GM08714 (cell line): ENCODE data around the gene IL17RB.

Experiments used
- H3K4me3 ChIP-seq: fragments of 200-500 bp; sonication (Bioruptor generic); 2 replicates; pipeline ENCODE4 v1.5.1; 2014; ENCODE audit warnings: mild to moderate bottlenecking, low read length, inconsistent platforms
- ZNF274 ChIP-seq: IDR thresholded peaks from 2 replicates; pipeline ENCODE4 v1.6.1; 2012; ENCODE audit warnings: mild to moderate bottlenecking, low read depth, low read length

The IL17RB gene

GRCh38 chr3:53884623-53885022, 38.3 kb downstream of the IL17RB start:
- TF ChIP-seq ZNF274: no peak
- H3K4me3 ChIP-seq: no peak overlapping the region

DNA sequence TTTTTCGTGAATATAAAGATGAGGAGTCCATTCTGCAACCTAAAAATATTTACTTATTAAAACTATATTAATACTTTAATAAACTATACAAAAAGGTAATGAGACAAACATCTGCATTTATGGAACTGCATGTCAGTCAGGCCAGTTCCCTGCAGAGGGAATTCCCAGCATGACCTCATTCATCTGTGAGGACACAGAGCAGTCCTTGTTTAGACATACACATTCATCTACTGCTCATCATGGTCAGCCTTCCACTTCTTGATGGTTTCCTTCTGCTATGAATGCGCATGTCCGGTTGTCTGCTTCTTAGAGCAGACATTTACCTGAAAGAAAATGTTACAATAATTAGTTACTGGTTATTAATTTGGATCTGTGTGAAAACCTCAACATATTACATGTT, 38.9 kb downstream of the IL17RB start:
- no peak overlapping the region for H3K4me3 ChIP-seq
- TF ChIP-seq ZNF274: no peak

DNA sequence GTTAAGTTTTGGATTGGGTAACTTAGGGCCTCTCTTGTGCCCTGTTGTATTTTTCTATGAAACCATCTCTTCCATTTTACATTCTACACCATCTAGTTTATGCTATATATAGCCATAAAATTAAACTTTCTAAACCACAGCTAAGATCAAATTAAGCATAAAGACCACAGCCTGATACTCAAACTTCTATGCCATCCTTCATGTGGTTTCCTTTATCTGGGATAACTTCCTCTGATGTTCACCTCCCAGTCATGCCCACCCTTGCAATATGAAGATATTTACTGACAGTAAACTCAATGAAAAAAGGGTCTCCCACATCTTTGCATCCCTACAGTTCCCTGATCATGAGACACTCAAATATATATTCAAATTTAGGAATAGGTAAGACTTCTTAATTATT, 41.1 kb downstream of the IL17RB start:
- H3K4me3 ChIP-seq: no peak overlapping the region
- TF ChIP-seq ZNF274: no peak

DNA sequence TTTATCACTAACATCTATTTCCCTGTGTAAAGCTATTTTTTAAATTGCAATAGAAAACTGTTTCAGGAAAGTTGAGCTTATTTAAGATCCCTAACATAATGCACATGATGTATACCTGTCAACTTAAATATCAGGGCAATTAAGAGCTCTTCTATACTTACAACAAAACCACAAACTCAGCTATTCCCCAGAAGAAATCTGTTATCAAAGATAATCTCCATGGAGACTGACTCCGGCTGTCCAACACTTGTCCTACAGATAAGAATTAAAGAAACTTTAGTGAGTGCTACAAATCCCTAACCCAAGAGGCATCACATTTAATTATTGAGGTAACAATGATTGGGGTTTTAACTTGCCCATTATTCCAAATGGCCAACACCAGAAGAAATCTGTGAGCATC, 41.9 kb downstream of the IL17RB start:
- no peak overlapping the region for H3K4me3 ChIP-seq
- no peak for TF ChIP-seq ZNF274

DNA sequence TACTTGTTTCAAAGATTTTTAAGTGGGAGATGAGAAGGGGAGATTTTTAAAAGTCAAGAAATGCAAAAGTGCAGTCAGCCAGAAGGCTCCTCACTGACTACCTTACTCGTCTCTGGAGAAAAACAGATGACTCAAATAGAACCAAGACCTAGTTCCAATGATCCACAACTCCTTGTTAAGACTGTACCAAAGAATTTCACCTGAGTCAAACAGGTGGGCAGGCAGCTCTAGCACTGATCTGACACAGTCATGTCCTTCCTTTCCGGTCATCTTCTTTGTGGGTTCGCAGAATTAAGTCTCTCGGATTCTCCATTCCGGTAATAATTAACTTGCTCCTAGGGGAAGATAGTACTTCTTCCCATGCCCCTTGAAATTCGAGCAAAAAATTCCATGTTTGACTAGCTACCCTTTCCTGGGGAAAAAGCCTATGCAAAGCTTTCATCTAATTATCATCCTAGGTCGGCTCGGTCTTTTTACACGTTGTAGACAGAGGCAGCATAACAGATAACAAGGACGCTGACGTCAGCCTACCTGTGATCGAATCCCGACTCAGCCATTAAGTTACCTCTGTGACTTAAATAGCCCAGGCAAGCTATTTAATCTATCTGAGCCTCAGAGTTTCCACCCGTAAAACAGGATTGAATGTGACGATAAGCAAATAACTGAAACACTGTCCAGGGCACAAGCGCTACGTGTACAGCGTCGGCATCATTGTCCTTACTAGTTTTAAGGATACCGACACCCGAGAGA, 44.5 kb downstream of the IL17RB start:
- H3K4me3 ChIP-seq: peak overlapping the region; percentile 77
- TF ChIP-seq ZNF274: no peak

DNA sequence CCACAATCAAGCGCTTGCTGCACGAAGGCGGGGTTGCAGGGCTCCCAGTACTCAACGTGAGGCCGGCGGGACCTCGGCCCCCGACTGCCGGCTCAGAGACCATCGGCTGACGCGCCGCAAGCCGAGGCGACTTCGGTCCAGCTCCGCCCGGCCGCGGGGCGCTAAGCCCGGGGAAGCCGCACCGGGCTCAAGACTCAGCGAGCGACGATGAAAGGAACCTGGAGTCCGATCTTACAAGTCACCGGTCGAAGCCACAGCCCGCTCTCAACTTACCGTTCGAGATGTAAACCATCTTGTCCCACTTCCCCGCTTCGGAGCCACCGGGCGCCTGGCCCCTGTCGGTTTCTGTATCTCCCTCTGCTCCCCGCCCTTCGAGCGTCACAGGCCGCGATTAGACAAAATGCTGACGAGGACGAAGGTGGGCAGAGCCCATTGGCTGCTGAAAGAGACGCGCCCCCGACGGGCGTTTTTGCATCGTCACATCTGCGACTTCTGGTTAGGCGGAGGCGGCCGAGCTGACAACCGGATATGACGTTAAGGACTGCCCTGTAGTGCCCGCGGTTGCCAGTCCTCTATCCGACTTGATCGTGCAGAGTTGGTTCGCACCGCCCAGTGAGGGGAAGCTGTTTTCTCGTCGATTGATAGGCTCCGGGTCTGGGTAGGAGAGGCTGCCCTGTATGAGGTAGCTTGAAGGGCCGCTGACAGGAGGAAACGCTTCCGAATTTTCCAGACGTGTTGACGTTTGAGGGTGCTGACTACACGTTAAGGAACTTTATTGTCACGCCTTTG, 45.3 kb downstream of the IL17RB start, which contains the start of gene SELENOK:
SELENOK (minus strand) TSS at position 363 of the 789 bp plus-strand sequence.
- TF ChIP-seq ZNF274: no peak
- H3K4me3 ChIP-seq: peak within 1 kb of the TSS; percentile 77

- peak overlapping the region; percentile 33; the same call in 1 of the 2 replicates for H3K4me3 ChIP-seq
- no peak for TF ChIP-seq ZNF274
Observed at GRCh38 chr3:53892286-53892637, 45.9 kb downstream of the IL17RB start.

DNA sequence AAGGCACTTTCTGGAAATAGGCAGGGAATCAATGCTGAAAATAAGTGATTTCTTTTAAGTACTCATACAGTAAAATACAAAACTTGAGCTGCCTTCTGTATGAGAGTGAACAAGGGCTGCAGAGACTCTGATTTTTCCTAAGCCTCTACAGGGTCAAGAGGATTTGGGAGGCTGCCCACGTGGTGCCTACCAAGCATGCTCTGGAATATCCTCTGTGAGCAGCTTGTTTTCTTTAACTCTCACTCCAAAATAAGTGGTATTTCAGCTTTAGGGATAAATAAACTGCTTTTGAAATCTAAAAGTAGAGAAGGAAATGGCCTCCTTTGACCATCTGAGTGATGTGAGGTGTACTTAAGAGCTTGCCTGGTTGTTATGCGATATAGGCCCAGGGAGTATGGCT, 53.4 kb downstream of the IL17RB start:
- H3K4me3 ChIP-seq: no peak overlapping the region

DNA sequence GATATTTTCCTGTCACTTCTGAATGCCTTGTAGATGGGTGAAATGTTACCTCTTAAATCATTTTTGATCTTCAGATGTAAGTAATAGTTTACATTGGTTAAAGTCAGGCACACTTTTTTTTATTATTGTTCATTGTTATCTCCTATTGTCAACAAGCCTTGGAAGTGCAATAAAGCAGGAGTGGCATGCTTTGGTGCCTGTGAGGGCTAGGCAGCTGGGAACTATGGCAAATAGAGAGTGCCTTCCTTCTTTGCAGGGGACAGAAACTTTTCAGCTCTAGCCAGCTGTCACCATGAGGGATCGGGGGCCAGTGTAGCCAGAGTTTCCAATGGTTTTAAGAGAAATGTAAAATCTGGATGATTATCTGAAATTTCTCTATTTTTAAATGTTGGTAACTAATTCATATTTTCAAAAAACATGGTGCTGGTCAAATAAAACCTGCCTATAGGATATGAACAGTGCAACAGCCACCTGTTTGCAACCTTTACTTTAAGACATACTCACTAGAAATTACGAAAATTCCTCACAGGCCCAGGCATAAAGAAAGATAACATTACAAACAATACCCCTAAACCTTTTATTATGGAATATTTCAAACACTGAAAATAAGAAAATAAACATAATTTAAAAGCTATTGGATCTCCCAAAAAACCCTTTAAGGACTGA, 54.4 kb downstream of the IL17RB start:
- TF ChIP-seq ZNF274: no peak
- no peak overlapping the region for H3K4me3 ChIP-seq

More for the DNA sequence above, 53.4 kb downstream of the IL17RB start:
- TF ChIP-seq ZNF274: no peak

DNA sequence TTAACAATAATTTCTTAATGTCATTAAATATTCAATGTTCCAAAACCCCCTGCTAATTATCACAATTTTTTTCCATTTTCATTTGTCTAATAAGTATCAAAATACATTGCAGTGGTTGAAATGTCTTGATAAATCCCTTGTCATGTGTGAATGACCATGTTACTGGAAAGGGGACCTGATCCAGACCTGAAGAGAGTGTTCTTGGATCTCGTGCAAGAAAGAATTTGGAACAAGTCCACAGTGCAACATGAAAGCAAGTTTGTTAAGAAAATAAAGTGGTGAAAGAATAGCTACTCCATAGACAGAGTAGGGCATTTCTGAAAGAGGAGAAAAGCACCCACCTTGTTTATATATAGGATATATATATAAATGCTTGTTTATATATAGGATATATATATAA, 55.7 kb downstream of the IL17RB start:
- no peak overlapping the region for H3K4me3 ChIP-seq
- TF ChIP-seq ZNF274: no peak

DNA sequence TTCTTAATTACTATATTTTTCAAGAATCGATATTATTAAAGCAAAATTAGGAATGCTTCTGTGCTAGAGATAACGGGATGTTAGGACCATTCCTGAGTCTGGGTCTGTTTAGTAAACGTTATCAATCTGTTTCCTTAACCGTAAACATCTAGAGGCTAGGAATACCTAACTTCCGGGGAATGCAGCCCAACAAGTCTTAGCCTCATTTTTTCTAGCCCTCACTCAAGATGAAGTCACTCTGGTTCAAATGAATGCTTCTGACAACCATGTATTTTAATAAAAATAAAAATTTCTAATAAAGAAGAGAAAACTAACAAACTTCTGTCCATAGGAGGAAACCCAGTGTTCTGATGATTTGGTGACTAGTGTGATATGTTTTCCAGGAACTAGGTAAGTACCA, 56.3 kb downstream of the IL17RB start:
- no peak overlapping the region for H3K4me3 ChIP-seq
- TF ChIP-seq ZNF274: no peak

GRCh38 chr3:53913401-53913800, 67.0 kb downstream of the IL17RB start:
- H3K4me3 ChIP-seq: no peak overlapping the region
- TF ChIP-seq ZNF274: no peak
